Right atrium auricular region (tissue), 2 donors: Measurements from ENCODE around the gene PPP3CA. TPM values are rescaled to one million over a fixed set of nuclear protein-coding genes. Genes with fewer than 3 reads are reported as not detected.

Source experiments
- DNase-seq: peaks from one replicate; pipeline ENCODE4 v3.0.0-alpha.2; 2019; ENCODE audit warnings: low spot score
- H3K27ac ChIP-seq, 2 donors: fragments of 200-600 bp; sonication (generic); 1 replicate in 1 of 2; 2 replicates in 1 of 2; pipeline ENCODE4 v1.5.1; 2016 to 2019
- H3K27me3 ChIP-seq, 2 donors: fragments of 200-600 bp; sonication (generic); one replicate each; pipeline versions ENCODE4 v1.5.1 to v1.6.0; 2017 to 2019
- H3K36me3 ChIP-seq: fragments of 200-600 bp; sonication (generic); one replicate; pipeline ENCODE4 v1.5.1; 2016
- H3K4me1 ChIP-seq, 2 donors: fragments of 200-600 bp; sonication (generic); one replicate each; pipeline versions ENCODE4 v1.5.1 to v1.6.0; 2017 to 2019
- H3K4me3 ChIP-seq, 2 donors: fragments of 200-600 bp; sonication (generic); 1 replicate in 1 of 2; 2 replicates in 1 of 2; pipeline ENCODE4 v1.5.1; 2017 to 2019; ENCODE audit warnings: mild to moderate bottlenecking in 1 of 2, moderate library complexity in 1 of 2
- H3K9me3 ChIP-seq, 2 donors: fragments of 200-600 bp; sonication (generic); one replicate each; pipeline ENCODE4 v1.5.1; 2019
- CTCF ChIP-seq, 2 donors: fragments of 200-600 bp; sonication (generic); IDR thresholded peaks; one replicate each; pipeline ENCODE4 v1.5.1; 2019; ENCODE audit warnings: antibody characterized with exemption in 2 of 2
- total RNA-seq, 2 donors: library from RNA; depleted of rRNA; stranded (reverse); fragments of >200 nt; gene quantifications; one replicate each; pipeline ENCODE4 v1.1.0, GENCODE V29; 2016

PPP3CA gene
- total RNA-seq, 2 donors from 2014 or later: 11.2 to 15.7 TPM

- no peaks in the 10 kb centered on the region for H3K27me3 ChIP-seq
- H3K4me1 ChIP-seq: peaks cover 0 to 9% of the 10 kb centered on the region in 2 donors
- TF ChIP-seq CTCF (IDR thresholded peaks at IDR 0.05): no peak
- H3K27ac ChIP-seq: no peak overlapping the region
- no peaks in the 10 kb centered on the region for H3K9me3 ChIP-seq
- no peaks in the 10 kb centered on the region for H3K36me3 ChIP-seq
- no peak for DNase-seq
- no peak overlapping the region for H3K4me3 ChIP-seq
Measured at GRCh38 chr4:101309925-101310324, 37.4 kb downstream of the PPP3CA start.

GRCh38 chr4:101307899-101308298 is 39.4 kb downstream of the PPP3CA start:
- Histone ChIP-seq H3K9me3 (no peaks in the 10 kb centered on the region), H3K36me3 (no peaks in the 10 kb centered on the region), H3K27ac (no peak overlapping the region), H3K4me1 (peaks cover 0 to 11% of the 10 kb centered on the region in 2 donors), H3K27me3 (no peaks in the 10 kb centered on the region), H3K4me3 (no peak overlapping the region)
- DNase-seq: no peak
- TF ChIP-seq CTCF (IDR thresholded peaks at IDR 0.05): no peak

GRCh38 chr4:101306764-101307615 is 40.3 kb downstream of the PPP3CA start:
- Histone ChIP-seq H3K27me3 (no peaks in the 10 kb centered on the region), H3K4me3 (no peak overlapping the region), H3K27ac (no peak overlapping the region), H3K4me1 (peaks cover 0 to 11% of the 10 kb centered on the region in 2 donors), H3K9me3 (no peaks in the 10 kb centered on the region), H3K36me3 (no peaks in the 10 kb centered on the region)
- TF ChIP-seq CTCF (IDR thresholded peaks at IDR 0.05): no peak
- DNase-seq: no peak

- H3K27ac ChIP-seq: no peak overlapping the region
- H3K4me3 ChIP-seq: no peak overlapping the region
- TF ChIP-seq CTCF (IDR thresholded peaks at IDR 0.05): no peak
- H3K9me3 ChIP-seq: no peaks in the 10 kb centered on the region
- H3K27me3 ChIP-seq: no peaks in the 10 kb centered on the region
- no peaks in the 10 kb centered on the region for H3K36me3 ChIP-seq
- H3K4me1 ChIP-seq: peaks cover 0 to 11% of the 10 kb centered on the region in 2 donors
- DNase-seq: no peak
Measured at GRCh38 chr4:101306225-101306624, 41.1 kb downstream of the PPP3CA start.

GRCh38 chr4:101304916-101305315 is 42.4 kb downstream of the PPP3CA start:
- Histone ChIP-seq H3K9me3 (no peaks in the 10 kb centered on the region), H3K4me3 (no peak overlapping the region), H3K27me3 (no peaks in the 10 kb centered on the region), H3K27ac (no peak overlapping the region), H3K4me1 (peaks cover 0 to 11% of the 10 kb centered on the region in 2 donors), H3K36me3 (no peaks in the 10 kb centered on the region)
- TF ChIP-seq CTCF (IDR thresholded peaks at IDR 0.05): no peak
- no peak for DNase-seq
